Nucleus accumbens (tissue), 56 donors: ENCODE measurements around the gene WDR45.
"Not testable (repeated sequence)": the region's sequence is repeated elsewhere in the genome, so short reads cannot be mapped to it uniquely, and the experiment has no call there.

ENCODE experiments used
- DNase-seq, 56 donors: peaks; one replicate each; lab custom pipeline; 2025; lab: John Stamatoyannopoulos, UW

The WDR45 gene

DNA sequence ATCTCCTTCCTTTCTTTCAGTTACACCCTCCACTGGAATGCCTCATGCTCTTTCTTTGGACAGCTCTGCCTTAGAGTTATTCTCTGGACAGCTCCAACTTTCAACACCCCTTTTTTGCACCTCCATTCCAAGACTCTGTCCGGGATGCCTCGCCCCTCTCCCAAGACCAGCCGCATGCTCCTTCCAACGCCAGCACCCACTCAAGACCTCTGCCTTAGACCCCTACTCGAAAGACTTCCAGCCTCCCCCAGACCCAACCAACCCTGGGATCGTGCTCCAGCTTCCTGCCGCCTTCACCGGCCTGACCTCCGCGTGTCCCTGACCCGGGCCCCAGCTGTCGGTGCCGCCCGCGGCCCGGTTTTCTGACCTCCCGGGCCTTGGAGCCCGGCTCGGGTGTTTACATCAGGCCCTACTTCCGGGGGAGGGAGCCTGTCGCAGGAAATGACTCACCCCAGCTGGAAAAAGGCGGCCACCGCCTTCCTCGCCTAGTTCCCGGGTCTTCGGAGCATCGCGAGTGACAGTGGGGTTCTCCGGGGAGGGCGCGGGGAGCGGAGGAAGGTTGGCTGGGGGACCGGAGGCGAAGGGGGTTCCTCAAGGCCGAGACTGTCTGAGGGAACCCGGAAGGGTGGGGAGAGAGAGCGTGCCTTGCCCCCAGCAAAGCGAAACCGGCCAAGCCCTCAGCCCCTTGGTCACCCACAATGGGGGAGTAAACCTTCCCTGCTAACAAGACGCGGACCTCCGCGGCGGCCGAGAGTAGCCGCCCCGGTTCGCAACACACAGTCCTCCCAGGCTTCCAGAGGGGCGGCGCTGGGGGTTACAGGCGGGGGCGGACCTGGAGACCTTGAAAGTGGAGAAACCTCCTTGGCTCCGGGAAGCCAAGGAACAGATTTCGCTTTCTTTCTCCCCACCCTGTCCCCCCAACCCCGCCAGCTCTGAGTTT is at the start of gene WDR45:
Gene WDR45 (minus strand): TSS at position 399 of the 940 bp plus-strand sequence. CDS start 1,792 bp downstream, outside the sequence.
- peak in 53 of 56 donors; percentile 7 to 80 (median 54) for DNase-seq

DNA sequence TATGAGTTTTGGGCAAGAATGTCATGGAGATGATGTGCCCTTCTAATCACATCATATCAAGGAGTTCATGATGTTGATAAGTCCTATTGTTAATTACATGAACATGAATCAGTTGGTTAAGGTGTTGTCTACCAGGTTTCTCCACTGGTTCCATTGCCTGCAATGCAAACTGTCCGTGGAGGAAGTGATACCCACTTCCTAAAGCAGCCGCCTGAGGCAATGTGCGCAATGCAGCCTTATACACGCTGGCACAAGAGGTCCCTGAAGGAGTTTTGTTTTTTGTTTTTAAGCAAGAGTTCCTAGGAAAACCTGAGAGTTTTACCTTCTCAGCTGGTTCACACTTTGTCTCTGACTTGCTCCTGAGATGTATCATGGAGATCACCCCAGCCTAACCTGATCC is 49.7 kb upstream of the WDR45 start:
- DNase-seq = no peak

DNA sequence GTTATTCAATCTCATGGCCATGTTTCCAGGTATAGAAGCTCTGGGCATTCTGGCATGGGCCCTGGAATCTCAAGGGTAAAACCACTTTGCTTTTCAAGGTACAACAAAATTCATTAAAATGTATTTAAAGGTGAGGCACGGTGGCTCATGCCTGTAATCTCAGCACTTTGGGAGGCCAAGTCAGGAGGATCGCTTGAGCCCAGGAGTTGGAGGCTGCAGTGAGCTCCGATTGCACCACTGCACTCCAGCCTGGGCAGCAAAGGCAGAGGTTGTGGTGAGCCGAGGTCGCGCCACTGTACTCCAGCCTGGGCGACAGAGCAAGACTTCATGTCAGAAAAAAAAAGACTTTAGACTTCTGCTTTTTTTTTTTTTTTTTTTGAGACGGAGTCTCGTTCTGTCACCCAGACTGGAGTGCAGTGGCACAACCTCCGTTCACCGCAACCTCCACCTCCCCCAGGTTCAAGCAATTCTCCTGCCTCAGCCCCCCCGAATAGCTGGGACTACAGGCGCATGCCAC is 48.1 kb upstream of the WDR45 start:
- not testable (repeated sequence) for DNase-seq

DNA sequence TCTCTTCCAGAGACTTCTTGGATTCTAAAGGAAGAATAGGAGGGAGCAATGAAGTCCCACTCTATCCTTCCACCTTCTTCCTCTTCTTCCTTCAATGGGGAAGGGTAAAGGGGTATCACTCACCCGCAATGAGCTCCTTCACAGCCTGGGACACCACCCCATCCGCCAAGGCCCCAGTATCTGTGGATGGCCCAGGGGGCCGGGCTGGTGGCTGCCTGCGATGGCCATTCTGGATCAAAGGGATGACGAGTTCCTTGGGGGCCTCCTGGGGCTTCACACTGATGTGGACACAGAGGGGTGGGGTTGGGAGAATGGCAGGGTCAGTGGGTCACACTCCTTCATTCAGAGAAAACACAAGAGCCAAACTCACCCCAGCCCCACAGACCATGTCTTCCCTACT is 42.8 kb upstream of the WDR45 start:
- no peak for DNase-seq

DNA sequence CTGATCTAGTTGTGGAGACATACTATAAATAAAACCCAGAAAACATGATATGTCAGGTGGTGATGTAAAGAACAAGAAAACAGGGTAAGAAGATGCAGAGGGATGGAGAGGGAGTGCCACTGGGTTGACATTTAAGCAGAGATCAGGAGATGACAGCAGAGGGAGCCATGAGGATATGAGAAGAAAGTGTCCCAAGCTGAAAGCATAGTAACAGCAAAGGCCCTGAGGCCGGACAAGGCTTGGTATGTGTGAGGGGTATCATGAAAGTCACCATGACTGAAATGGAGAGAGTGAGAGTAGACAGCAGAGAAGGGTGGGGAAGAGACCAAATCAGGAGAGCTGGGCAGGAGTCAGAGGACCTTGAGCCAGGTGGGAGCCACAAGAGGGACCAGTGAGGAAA is 40.4 kb upstream of the WDR45 start:
- DNase-seq = no peak

DNA sequence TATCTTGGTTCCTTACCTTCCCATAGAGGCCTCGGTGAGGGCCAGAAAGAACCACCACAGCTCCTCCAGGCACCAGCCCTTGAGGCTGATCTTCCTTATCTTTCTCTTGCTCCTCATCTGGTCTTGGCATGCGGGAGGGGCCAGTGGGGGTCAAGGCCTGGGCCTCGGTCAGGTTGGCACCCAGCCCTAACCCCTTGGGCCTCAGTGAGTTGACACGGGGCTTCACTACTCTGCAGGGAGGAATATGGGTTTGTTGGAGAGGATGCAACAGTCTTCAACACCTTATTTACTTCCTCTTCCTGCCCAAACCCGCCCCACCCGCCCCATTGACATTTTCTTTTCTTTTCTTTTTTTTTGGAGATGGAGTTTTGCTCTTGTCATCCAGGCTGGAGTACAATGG is 37.9 kb upstream of the WDR45 start:
- DNase-seq = no peak

DNA sequence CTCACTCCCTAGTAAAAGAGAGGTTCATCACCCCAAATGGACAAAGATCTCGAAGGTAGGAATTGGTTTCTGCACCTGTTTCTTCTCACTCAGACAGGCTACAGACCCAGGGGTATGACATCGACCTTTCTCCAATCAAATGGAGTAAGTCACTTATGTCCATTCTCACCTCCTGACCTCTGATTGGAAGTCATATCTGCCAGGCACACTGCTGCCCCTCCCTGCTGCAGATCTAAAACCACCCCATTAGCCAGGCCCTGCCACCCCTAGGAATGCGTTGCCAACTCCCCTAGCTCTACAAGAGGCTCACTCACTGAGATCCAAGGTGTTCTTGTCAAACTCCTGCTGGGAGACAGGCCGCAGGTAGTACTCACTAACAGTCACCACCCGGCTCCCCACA is 37.0 kb upstream of the WDR45 start:
- no peak for DNase-seq

DNA sequence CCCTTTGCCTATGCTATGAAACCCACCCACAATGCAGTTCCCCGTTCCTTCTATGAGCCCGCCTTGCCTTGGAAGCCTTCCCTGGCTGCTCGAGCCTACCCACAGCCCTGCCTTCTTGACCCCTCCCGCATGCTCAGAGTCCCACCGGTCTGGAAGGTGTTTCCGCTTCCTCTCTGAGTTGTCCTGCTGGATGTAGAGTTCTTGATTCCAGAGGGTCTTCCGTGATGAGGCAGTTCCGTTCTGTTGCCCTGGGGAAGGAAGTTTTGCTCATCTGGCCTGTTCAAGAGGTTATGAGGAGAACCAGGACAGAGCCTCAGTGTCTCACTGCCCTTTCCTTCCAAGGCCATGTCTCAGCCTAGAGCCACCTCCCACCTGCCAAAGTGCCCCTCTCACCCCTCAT is 36.4 kb upstream of the WDR45 start:
- DNase-seq = no peak

DNA sequence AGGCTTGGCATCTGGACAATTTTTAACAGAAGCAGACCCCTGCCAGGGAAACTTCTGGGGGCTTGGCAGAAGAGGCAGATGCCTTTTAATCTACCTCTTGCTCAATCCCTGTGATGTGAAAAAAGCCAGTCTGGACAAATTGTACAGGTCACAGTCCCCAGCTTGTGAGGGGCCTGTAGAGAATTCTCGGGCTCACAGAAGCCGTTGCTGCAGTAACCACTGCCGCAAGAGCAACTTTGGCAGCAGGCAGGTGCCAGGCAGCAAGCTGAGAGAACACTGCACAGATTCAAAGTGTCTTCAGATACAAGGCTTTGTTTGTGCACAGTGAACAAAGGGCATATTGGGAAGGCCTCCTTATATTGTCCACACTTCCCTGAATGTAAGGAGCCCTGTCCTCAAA is 32.1 kb upstream of the WDR45 start:
- DNase-seq = peak in 53 of 56 donors; percentile 1 to 84 (median 39)

DNA sequence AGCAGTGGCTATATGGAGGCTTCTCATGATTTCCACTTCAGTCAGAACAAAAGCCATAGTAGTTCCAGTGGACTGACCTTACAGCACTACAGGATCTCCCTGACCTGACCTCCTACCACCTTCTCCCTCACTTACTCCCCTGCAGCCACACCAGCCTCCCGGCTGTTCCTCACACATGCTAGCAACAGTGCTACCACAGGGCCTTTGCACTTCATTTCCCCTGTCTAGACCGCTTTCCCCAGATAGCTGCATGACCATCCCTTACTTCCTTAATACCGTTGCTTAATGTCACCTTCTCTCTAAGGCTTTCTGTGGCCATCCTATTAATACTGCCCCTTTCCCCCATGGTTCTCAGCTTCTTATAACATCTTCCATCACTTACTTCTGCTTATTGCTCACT is 30.7 kb upstream of the WDR45 start:
- DNase-seq = no peak

DNA sequence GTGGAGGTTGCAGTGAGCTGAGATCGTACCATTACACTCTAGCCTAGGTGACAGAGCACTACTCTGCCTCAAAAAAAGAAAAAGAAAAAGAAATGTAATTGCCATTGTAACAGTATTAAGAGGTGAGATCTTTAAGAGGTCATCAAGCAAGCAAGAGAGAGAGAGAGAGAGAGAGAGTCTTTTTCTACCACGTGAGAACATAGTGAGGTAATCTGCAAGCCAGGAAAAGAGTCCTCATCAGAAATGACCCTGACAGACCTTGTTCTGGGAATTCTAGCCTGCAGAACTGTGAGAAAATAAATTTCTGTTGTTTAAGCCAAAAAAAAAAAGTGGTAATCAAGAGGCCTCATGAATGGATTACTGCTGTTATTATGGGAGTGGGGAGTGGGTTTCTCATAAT is 29.0 kb upstream of the WDR45 start:
- DNase-seq = no peak

DNA sequence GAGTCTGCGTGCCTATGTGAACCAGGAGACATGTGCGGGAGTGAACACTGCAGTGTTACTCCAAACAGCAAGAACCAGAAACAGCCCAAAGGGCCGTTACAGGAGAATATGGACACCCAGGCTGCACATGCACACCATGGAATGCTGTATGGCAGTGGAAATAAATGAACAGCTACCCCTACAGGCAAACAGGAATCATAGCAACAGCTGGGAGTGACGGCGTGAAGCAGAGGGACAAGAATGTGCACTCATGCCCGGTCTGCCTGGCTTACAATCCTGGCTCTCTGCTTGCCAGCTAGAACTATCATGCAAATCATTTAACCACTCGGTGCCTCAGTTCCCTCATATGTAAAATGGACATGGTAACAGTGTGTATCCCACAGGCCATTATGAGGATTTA is 27.2 kb upstream of the WDR45 start:
- DNase-seq = peak in 36 of 56 donors; percentile 0 to 47 (median 6)

DNA sequence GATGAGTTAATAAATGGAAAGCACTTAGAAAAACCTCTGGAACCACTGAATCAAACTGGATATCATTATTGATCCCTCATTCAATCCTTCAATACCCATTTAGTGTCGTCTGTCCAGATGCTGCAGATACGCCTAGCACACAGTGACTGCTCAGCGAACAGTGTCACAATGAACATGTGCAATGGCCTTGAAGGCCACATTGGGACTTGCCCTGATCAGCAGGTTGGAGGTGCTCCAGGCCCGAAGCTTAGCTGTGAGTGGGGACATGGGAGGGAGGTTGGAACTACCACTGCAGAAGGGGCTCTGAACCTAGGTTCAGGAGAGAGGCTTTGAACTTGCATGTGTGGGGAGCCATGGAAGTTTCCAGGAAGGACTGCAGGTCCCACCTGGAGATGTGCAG is 26.6 kb upstream of the WDR45 start:
- DNase-seq = no peak

DNA sequence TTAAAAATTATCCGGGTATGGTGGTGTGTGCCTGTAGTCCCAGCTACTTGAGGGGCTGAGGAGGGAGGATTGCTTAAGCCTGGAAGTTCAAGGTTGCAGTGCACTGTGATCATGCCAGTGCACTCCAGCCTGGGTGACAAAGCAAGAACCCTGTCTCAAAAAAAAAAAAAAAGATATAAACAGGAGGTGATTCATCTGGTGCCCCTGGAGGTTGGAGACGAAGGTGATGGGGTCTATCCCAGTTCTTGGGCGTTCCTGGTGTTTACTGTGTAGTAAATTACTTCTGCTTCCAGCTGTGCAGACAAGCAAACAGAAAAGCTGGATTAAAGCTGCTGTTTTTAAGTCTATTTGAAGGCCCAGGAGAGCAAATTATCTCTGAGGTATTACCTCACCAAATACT is 23.9 kb upstream of the WDR45 start:
- DNase-seq = no peak

DNA sequence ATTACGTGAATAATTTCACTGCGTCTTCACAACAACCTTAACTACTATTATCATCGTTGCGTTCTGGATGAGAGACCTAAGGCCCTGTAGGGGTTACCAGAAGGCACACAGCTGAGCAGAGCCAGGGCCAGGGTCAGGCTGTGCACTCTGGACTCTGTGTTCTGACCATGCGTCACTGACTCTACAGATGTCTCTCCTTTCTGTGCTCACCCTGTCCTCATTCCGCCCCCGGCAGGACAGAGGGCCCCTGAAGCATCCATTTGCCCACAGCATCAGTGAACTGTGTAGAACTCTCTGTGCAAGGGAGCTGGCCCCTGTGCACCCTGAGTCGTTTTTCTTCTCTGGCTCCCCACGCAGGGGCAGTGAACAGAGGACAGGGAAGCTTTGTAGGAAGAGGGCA is 22.5 kb upstream of the WDR45 start:
- DNase-seq = no peak

DNA sequence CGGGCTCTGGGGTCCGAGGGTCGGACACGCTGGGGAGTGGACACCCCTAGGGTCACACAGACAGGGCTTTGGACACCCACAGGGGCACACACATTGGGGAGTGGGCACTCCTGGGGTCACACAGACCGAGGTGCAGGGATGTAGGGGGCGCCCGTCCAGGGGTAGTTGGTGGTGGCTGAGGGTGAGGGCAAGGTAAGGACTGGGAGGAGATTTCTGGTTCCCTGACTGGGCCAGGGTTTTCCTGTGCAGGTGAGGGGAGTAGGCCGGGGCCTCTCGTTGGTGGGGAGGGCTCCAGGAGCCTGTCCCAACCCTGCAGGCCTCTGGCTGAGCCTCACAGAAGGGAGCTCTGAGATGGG is 21.9 kb upstream of the WDR45 start:
- DNase-seq = peak in 2 of 56 donors; percentile 21 to 31

DNA sequence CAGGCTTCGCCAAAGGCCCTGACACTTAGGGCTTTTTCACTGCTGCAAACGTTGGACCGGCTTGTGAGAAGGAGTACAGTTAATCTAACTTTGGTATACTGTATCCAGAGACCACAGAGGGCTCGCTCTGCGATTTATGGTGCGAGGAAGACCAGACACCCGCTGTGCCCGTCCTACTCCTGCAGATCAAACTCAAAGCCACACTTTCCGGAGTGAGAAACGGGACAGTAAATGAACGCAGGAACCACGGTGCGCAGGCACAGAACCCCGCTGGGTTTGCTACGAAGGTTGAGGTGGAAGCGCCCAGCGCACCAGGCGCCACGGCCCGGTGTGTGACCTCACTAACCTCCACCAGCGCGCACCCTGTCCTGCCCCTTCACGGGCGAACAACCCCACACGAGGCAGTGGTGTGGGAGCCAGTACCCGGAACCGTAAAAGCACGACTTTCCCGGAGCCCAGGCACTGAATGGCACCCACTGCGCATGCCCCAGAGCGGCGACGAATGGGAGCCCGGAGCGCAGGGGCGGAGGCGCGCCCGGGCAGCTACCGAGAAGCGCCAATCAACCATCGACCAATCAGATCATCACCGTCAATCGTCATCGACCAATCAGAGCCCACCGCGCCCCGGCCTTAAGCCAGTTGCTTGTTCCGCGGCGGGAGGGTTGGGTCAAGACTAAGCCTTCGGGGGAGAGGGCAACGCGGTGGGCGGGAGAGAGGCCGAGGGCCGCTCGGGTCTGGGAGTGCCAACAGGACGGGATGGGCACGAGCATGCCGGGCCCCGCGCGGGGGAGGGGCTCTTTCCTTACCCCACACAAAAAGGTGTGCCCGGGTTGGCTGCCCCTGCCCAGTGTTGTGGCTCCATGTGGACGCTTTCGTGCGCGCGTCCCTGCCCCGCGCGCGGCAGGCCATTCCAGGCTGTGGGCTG is 21.3 kb upstream of the WDR45 start:
- DNase-seq = peak; percentile 23 to 93 (median 83)

DNA sequence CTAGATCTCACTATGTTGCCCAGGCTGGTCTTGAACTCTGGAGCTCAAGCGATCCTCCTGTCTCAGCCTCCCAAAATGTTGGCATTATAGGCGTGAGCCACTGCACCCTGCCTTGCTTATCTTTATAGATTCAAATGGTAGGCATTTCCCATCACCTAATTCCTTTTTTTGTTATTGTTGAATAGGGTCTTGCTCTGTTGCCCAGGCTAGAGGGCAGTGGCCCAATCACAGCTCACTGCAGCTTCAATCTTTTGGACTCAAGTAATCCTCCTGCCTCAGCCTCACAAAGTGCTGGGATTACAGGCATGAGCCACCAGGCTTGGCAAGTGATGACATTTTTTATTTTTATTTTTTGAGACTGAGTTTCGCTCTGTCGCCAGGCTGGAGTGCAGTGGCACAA is 16.7 kb upstream of the WDR45 start:
- no peak for DNase-seq

DNA sequence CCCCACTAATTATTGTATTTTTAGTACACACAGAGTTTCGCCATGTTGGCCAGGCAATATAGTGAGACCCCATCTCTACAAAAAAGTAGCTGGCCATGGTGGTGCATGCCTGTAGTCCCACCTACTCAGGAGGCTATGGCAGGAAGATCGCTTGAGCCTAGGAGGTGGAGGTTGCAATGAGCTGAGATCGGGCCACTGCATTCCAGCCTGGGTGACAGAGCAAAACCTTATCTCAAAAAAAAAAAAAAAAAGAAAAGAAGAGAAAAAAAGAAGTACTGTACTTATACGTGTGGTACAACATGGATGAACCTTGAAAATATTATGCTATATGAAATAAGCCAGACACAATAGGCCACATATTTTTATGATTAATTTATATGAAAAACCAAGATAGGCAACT is 9.9 kb upstream of the WDR45 start:
- no peak for DNase-seq

DNA sequence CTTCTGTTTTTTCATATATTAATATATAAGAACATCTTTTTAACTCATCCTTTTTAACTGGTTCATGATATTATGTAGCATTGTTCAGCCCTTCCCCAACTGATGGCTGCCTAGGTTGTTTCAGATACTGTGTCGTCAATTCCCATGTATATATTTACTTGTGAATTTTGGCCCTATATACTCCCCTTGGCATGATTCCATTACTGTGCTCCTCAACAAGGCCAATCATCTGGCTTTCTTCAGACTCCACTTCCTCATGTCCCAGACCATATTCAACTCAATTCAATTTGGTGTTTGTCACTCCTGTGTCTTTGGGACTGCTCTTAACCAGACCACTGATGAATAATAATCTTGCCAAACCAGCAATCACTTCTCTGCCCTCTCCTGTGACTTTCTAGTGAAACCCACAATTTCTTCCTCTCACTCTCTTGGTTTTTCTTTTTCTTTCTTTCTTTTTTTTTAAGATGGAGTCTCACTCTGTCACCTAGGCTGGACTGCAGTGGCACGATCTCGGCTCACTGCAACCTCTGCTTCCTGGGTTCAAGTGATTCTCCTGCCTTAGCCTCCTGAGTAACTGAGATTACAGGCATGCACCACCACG is 2.7 kb upstream of the WDR45 start:
- no peak for DNase-seq

DNA sequence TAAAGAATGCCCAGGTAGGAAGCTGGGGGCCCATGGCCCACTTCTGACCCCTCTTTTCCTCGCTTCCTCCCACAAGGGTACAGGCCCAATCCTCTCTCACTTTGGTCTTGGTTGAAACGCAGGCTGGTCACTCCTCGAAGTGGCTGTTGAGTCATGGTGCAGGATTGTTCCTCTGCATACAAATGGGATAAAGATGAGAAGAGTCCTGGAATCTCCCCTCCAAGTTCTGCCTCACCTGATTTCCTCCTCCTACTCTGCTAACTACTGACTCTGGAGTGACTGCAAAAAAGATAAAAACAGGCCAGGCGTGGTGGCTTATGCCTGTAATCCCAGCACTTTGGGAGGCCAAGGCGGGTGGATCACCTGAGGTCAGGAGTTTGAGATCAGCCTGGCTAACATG is 1.7 kb downstream of the WDR45 start:
- DNase-seq = no peak
